Measurements from ENCODE around the gene SUMO2. TPM values are rescaled to one million over a fixed set of nuclear protein-coding genes. Genes with fewer than 3 reads are reported as not detected.

Gene SUMO2
- total RNA-seq: 10 to 100 TPM; 45.7 to 58.1 TPM

DNA sequence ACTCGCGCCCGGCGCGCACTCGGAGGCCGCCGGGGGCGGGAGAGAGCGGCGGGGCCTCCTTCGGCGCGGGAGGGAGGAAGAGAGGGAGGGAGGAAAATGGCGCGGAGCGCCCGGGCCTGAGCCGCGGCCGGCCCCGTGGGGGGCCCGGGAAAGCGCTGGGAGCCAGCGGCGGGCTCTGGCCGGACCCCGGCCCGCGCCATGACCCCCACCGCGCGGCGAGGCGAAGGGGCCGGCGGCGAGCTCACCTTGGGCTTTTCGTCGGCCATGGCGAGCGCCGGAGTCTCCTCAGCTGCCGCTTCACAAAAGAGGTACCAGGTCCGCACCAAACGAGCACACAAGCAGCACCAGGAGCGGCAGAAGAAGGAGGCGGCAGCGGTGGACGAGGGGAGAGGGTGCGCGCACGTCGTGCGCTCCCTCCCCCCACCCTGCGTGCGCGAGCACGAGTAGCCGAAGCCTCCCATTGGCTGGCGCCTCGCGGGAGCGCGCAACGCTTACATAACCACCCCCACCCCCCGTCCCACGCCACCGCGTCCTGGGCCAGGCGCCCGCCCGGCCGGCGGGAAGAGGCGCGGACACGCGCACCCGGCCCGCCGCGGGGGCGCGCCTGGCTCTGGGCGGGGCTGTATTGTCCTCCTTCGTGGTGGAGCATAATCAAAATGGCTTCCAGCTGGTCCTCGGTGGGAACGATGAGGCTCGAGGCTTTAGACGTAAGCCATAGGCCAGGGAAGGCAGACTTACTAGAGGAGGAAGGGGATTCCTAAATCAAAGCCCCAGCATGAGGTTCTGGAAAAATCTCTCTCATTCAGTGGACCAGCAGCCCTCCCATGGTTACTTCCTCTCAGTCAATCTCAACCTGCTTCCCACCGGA is at the start of gene SUMO2:
SUMO2 (minus strand) TSS at position 391 of the 868 bp plus-strand sequence; CDS start at position 266, 125 bp downstream.
- H3K27ac ChIP-seq: peak within 1 kb of the TSS; percentile 93 to 94
- peaks cover 0 to 29% of the 10 kb centered on the region in 2 donors for H3K4me1 ChIP-seq
- peak in 1 of 2 donors; percentile 40 for TF ChIP-seq CTCF (IDR thresholded peaks at IDR 0.05)
- peak within 1 kb of the TSS; percentile 90 to 98 for H3K4me3 ChIP-seq
- peaks cover 13% of the 10 kb centered on the region for H3K36me3 ChIP-seq
- no peaks in the 10 kb centered on the region for H3K9me3 ChIP-seq
- DNase-seq (ENCODE audit: low spot score): peak; percentile 94
- H3K27me3 ChIP-seq: no peaks in the 10 kb centered on the region

GRCh38 chr17:75231741-75232464 is 49.1 kb upstream of the SUMO2 start:
- Histone ChIP-seq H3K9me3 (no peaks in the 10 kb centered on the region), H3K27me3 (no peaks in the 10 kb centered on the region), H3K4me3 (no peak overlapping the region), H3K36me3 (peaks cover 78% of the 10 kb centered on the region), H3K27ac (no peak overlapping the region), H3K4me1 (no peaks in the 10 kb centered on the region)
- DNase-seq (ENCODE audit: low spot score): no peak
- no peak for TF ChIP-seq CTCF (IDR thresholded peaks at IDR 0.05)

GRCh38 chr17:75231071-75231470 is 48.3 kb upstream of the SUMO2 start:
- no peaks in the 10 kb centered on the region for H3K27me3 ChIP-seq
- DNase-seq (ENCODE audit: low spot score): no peak
- no peaks in the 10 kb centered on the region for H3K4me1 ChIP-seq
- H3K27ac ChIP-seq: no peak overlapping the region
- TF ChIP-seq CTCF (IDR thresholded peaks at IDR 0.05): no peak
- H3K9me3 ChIP-seq: no peaks in the 10 kb centered on the region
- no peak overlapping the region for H3K4me3 ChIP-seq
- H3K36me3 ChIP-seq: peaks cover 78% of the 10 kb centered on the region

GRCh38 chr17:75228847-75229246 is 46.1 kb upstream of the SUMO2 start:
- H3K27ac ChIP-seq: peak overlapping the region in 1 of 2 donors; percentile 35
- H3K4me1 ChIP-seq: no peaks in the 10 kb centered on the region
- no peaks in the 10 kb centered on the region for H3K27me3 ChIP-seq
- no peak for TF ChIP-seq CTCF (IDR thresholded peaks at IDR 0.05)
- H3K9me3 ChIP-seq: no peaks in the 10 kb centered on the region
- H3K4me3 ChIP-seq: no peak overlapping the region
- no peak for DNase-seq (ENCODE audit: low spot score)
- peaks cover 78% of the 10 kb centered on the region for H3K36me3 ChIP-seq

DNA sequence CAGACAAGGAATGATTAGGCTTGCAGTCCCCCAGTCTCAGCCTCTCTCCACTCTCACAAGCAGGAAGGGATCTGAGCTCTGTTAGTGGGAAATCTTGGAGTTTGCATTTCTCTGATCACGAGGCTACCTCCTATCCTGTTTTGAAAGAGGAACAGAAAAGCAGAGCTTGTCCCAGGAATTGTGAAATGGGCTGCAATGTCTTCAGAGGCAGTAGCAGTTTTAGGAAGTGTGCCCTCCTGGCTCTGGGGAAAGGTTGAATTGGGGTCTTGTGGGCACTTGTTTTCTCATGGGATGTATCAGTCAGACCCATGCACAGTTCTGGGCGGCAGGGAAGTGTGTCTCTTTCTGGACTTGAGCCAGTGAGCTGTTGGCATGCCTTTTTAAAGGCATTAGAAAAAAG is 45.5 kb upstream of the SUMO2 start:
- Histone ChIP-seq H3K27ac (no peak overlapping the region), H3K27me3 (no peaks in the 10 kb centered on the region), H3K4me3 (no peak overlapping the region), H3K9me3 (no peaks in the 10 kb centered on the region), H3K36me3 (peaks cover 78% of the 10 kb centered on the region), H3K4me1 (no peaks in the 10 kb centered on the region)
- no peak for DNase-seq (ENCODE audit: low spot score)
- TF ChIP-seq CTCF (IDR thresholded peaks at IDR 0.05): no peak

Data from right atrium auricular region (tissue), 2 donors.